IMR-90 (cell line): Measurements from ENCODE around the gene AGO3. TPM values are rescaled to one million over a fixed set of nuclear protein-coding genes. Genes with fewer than 3 reads are reported as not detected.

Experiments
- ATAC-seq: fragments of 200-7000 bp; cut with Tn5 transposase; 2 replicates; pipeline ENCODE4 v1.9.1; 2020; ENCODE audit warnings: low read depth, mild to moderate bottlenecking, moderate library complexity
- BruUV-seq: library from RNA; stranded (reverse); fragments of 400-500 nt; replicated peaks from 2 replicates; lab custom pipeline; 2021; lab: Mats Ljungman, UMichigan
- CTCF ChIA-PET: fragments of 300-600 bp; formaldehyde crosslinking; extraction: SDS; loops from one replicate; lab custom pipeline; 2021; ENCODE audit warnings: antibody characterized with exemption; lab: Yijun Ruan, JAX
- POLR2A ChIA-PET: fragments of 300-600 bp; sonication (Branson Sonifier 250); formaldehyde crosslinking; loops from one replicate; lab custom pipeline; 2022; ENCODE audit warnings: antibody characterized with exemption; ENCODE audit not compliant: unreplicated experiment; lab: Charles Lee
- DNase-seq: peaks from one replicate; pipeline ENCODE4 v3.0.0; 2013
- H2AFZ ChIP-seq: replicated peaks from 2 replicates; pipeline ENCODE3; 2013; ENCODE audit warnings: low read length, mild to moderate bottlenecking; ENCODE audit not compliant: poor library complexity
- H2AK5ac ChIP-seq: 2 replicates; pipeline ENCODE4 v1.6.1; 2013; ENCODE audit warnings: low read depth, low read length, inconsistent platforms
- H2AK9ac ChIP-seq: replicated peaks from 2 replicates; pipeline ENCODE3; 2013; ENCODE audit warnings: mild to moderate bottlenecking, low read depth, low read length, moderate library complexity; ENCODE audit not compliant: poor library complexity
- H2BK120ac ChIP-seq: 2 replicates; pipeline ENCODE4 v1.6.1; 2013; ENCODE audit warnings: low read depth, low read length, inconsistent platforms
- H2BK15ac ChIP-seq: 3 replicates; pipeline ENCODE4 v1.6.1; 2013; ENCODE audit warnings: low read depth, low read length, inconsistent platforms
- H2BK20ac ChIP-seq: 2 replicates; pipeline ENCODE4 v1.6.1; 2013; ENCODE audit warnings: low read depth, mild to moderate bottlenecking, inconsistent platforms, low read length, moderate library complexity
- H2BK5ac ChIP-seq: 2 replicates; pipeline ENCODE4 v1.6.1; 2013; ENCODE audit warnings: mild to moderate bottlenecking, low read depth, low read length, inconsistent platforms; ENCODE audit not compliant: poor library complexity, severe bottlenecking
- H3K14ac ChIP-seq: replicated peaks from 2 replicates; pipeline ENCODE4 v1.6.1; 2013; ENCODE audit warnings: low read depth, low read length, inconsistent platforms
- H3K18ac ChIP-seq: 2 replicates; pipeline ENCODE4 v1.6.1; 2013; ENCODE audit warnings: low read depth, low read length, control low read depth
- H3K23ac ChIP-seq: 2 replicates; pipeline ENCODE4 v1.6.1; 2013; ENCODE audit warnings: low read depth, low read length, inconsistent platforms
- H3K27ac ChIP-seq: 2 replicates; pipeline ENCODE4 v1.5.1; 2013; ENCODE audit warnings: mild to moderate bottlenecking, control low read depth, low read length; ENCODE audit not compliant: insufficient read depth
- H3K27me3 ChIP-seq: 2 replicates; pipeline ENCODE4 v1.6.1; 2013; ENCODE audit warnings: low read length; ENCODE audit not compliant: control insufficient read depth, insufficient read depth
- H3K36me3 ChIP-seq: 2 replicates; pipeline ENCODE4 v1.6.1; 2013; ENCODE audit warnings: low read length, mixed read lengths; ENCODE audit not compliant: control insufficient read depth, insufficient read depth
- H3K4ac ChIP-seq: 2 replicates; pipeline ENCODE4 v1.6.1; 2013; ENCODE audit warnings: low read depth, low read length, inconsistent platforms
- H3K4me1 ChIP-seq: 2 replicates; pipeline ENCODE4 v1.6.1; 2013; ENCODE audit warnings: low read length, mixed read lengths; ENCODE audit not compliant: control insufficient read depth, insufficient read depth
- H3K4me2 ChIP-seq: 2 replicates; pipeline ENCODE4 v1.6.1; 2013; ENCODE audit warnings: low read depth, mild to moderate bottlenecking, control low read depth, low read length, moderate library complexity
- H3K4me3 ChIP-seq: 2 replicates; pipeline ENCODE4 v1.5.1; 2013; ENCODE audit warnings: low read depth, mild to moderate bottlenecking, control low read depth, low read length, moderate library complexity; ENCODE audit not compliant: insufficient read depth
- H3K56ac ChIP-seq: 2 replicates; pipeline ENCODE4 v1.6.1; 2013; ENCODE audit warnings: low read length, inconsistent platforms; ENCODE audit not compliant: insufficient read depth; ENCODE audit errors: extremely low read depth
- H3K79me1 ChIP-seq, 2 experiments: 2 replicates each; pipeline ENCODE4 v1.6.1; 2013; ENCODE audit warnings: low read length in 2 of 2, inconsistent platforms in 1 of 2, low read depth in 1 of 2
- H3K9ac ChIP-seq: 2 replicates; pipeline ENCODE4 v1.6.1; 2013; ENCODE audit warnings: low read depth, low read length, control low read depth
- H3K9me1 ChIP-seq: 2 replicates; pipeline ENCODE4 v1.6.1; 2013; ENCODE audit warnings: low read length, inconsistent platforms; ENCODE audit not compliant: insufficient read depth
- H3K9me3 ChIP-seq: 2 replicates; pipeline ENCODE4 v1.6.1; 2013; ENCODE audit warnings: low read length; ENCODE audit not compliant: control insufficient read depth, insufficient read depth
- H4K20me1 ChIP-seq: 2 replicates; pipeline ENCODE4 v1.6.1; 2013; ENCODE audit warnings: low read length, inconsistent platforms; ENCODE audit not compliant: insufficient read depth
- H4K5ac ChIP-seq: 2 replicates; pipeline ENCODE4 v1.6.1; 2013; ENCODE audit warnings: mild to moderate bottlenecking, low read depth, low read length, control low read depth
- H4K8ac ChIP-seq, 2 experiments: 2 replicates each; pipeline ENCODE4 v1.6.1; 2013; ENCODE audit warnings: low read depth in 2 of 2, low read length in 2 of 2, control low read depth in 1 of 2, inconsistent platforms in 1 of 2
- H4K91ac ChIP-seq: 2 replicates; pipeline ENCODE4 v1.6.1; 2013; ENCODE audit warnings: low read depth, low read length, inconsistent platforms; ENCODE audit not compliant: insufficient read depth
- FOS ChIP-seq: fragments of 150-350 bp; IDR thresholded peaks from 2 replicates; pipeline ENCODE4 v1.6.1; 2016; ENCODE audit warnings: low read depth, low read length
- MAFK ChIP-seq: IDR thresholded peaks from 2 replicates; pipeline ENCODE4 v1.6.1; 2012; ENCODE audit warnings: low read depth, low read length, improper control_type of control experiment
- RAD21 ChIP-seq: IDR thresholded peaks from 2 replicates; pipeline ENCODE4 v1.6.1; 2012; ENCODE audit warnings: low read length, improper control_type of control experiment
- WGBS, 2 experiments: methylation state at CpG; one replicate each; pipeline versions ENCODE4 v1.1.5 to v1.1.7; 2013; ENCODE audit warnings: missing lambda C conversion rate in 2 of 2; ENCODE audit not compliant: insufficient read length in 1 of 2; ENCODE audit errors: extremely low coverage in 2 of 2; 5-methylcytosine and 5-hydroxymethylcytosine counted together
- dilution Hi-C: fragments of 300-500 bp; cut with HindIII; formaldehyde crosslinking; loops from one replicate; pipeline ENCODE4 v1.14.3; 2018; ENCODE audit warnings: low sequenced_read_pairs; ENCODE audit not compliant: unreplicated experiment
- in situ Hi-C: fragments of 300-500 bp; cut with MboI; formaldehyde crosslinking; loops from 3 replicates; pipeline ENCODE4 v1.14.3; 2019; ENCODE audit warnings: low sequenced_read_pairs, inconsistent platforms, mixed read lengths
- intact Hi-C: fragments of 100-400 bp; cut with micrococcal nuclease; formaldehyde crosslinking; loops from 2 replicates; pipeline ENCODE4 v1.10.0; 2022
- polyA plus RNA-seq, 3 experiments: library from polyadenylated mRNA; depleted of rRNA; stranded (reverse); fragments of >200 nt; gene quantifications; 2 replicates each; pipeline ENCODE4 v1.2.3, GENCODE V29; 2012; ENCODE audit warnings: low replicate concordance in 1 of 3
- total RNA-seq: library from RNA; depleted of rRNA; stranded (reverse); fragments of >200 nt; gene quantifications from 2 replicates; pipeline ENCODE4 v1.2.3, GENCODE V29; 2012
- TF ChIP-seq, protein P1 (sequence below): conservative IDR thresholded peaks from 2 replicates; pipeline ENCODE4 v1.5.1; 2012; ENCODE audit warnings: mild to moderate bottlenecking, low read depth, low read length, improper control_type of control experiment

AGO3 gene
- total and polyA plus RNA-seq, 2 of the 4 experiments (the other 2 are of a cell fraction) = 8.9 to 25.6 TPM

DNA sequence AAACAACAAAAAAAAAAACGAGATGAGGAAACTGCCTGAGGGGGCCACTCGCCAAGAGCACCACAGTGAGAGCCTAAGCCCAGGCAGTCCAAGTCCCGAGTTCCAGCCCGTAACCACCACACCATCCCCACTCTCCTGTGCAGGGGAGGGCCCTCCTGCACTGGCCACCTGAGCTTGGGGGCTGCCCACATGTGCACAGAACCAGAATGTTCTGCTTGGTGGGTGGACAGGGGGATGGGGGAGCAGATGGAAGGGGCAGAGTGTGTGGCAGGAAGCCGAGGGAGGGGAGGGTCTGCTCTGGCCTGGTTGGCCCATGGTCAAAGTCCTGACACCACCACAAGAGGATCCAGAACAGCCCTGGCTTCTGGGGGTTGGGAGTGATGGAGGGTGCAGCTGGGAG, 175.4 kb downstream of the AGO3 start:
- TF ChIP-seq FOS (no peak), MAFK (no peak), RAD21 (no peak)
- TF ChIP-seq, protein P1, sequence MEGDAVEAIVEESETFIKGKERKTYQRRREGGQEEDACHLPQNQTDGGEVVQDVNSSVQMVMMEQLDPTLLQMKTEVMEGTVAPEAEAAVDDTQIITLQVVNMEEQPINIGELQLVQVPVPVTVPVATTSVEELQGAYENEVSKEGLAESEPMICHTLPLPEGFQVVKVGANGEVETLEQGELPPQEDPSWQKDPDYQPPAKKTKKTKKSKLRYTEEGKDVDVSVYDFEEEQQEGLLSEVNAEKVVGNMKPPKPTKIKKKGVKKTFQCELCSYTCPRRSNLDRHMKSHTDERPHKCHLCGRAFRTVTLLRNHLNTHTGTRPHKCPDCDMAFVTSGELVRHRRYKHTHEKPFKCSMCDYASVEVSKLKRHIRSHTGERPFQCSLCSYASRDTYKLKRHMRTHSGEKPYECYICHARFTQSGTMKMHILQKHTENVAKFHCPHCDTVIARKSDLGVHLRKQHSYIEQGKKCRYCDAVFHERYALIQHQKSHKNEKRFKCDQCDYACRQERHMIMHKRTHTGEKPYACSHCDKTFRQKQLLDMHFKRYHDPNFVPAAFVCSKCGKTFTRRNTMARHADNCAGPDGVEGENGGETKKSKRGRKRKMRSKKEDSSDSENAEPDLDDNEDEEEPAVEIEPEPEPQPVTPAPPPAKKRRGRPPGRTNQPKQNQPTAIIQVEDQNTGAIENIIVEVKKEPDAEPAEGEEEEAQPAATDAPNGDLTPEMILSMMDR = no peak
- Histone ChIP-seq H2BK15ac (no peak overlapping the region), H2AK9ac (peak overlapping the region; percentile 1), H2BK120ac (no peak overlapping the region), H4K91ac (no peak overlapping the region), H3K14ac (no peak overlapping the region), H3K9me1 (peaks cover 3% of the 10 kb centered on the region; the same call in 1 of the 2 replicates), H3K27me3 (no peaks in the 10 kb centered on the region), H3K56ac (no peak overlapping the region), H2AFZ (peak overlapping the region; percentile 21), H3K4me2 (no peak overlapping the region), H3K18ac (no peak overlapping the region), H4K8ac (no peak overlapping the region), H4K20me1 (no peaks in the 10 kb centered on the region), H3K79me1 (no peaks in the 10 kb centered on the region), H3K4ac (no peak overlapping the region), H3K27ac (no peak overlapping the region), H3K23ac (no peak overlapping the region), H3K4me1 (peaks cover 2% of the 10 kb centered on the region), H2BK20ac (no peak overlapping the region), H4K5ac (no peak overlapping the region), H3K36me3 (no peaks in the 10 kb centered on the region), H2BK5ac (no peak overlapping the region), H3K4me3 (no peak overlapping the region), H2AK5ac (no peak overlapping the region), H3K9me3 (no peaks in the 10 kb centered on the region), H3K9ac (no peak overlapping the region)
- POLR2A ChIA-PET = no interaction called here
- no TSS peak for BruUV-seq
- dilution Hi-C loops = no loop called here
- CTCF ChIA-PET = interaction anchor here (0.7 to 1.8 kb wide), 2 partner anchors 28 to 54 kb away, joined by 4 to 6 read pairs; no protein-coding TSS in a partner anchor
- intact Hi-C loops = loop anchor here (10.0 kb wide), 1 partner anchor 109 kb away; no protein-coding TSS in a partner anchor
- DNase-seq = no peak
- WGBS, 2 experiments = 33% methylated on average over 1 of the region's 5 CpGs; no CpG with 5 or more reads in 1 of the 2 experiments
- no peak for ATAC-seq
- in situ Hi-C loops = loop anchor here (5.0 to 25.0 kb wide), 2 partner anchors 181 to 306 kb away; no protein-coding TSS in a partner anchor
